Coronary artery (tissue), 2 donors: Measurements from ENCODE around the gene ITFG2.
"Not testable (repeated sequence)": the region's sequence is repeated elsewhere in the genome, so short reads cannot be mapped to it uniquely, and the experiment has no call there.

Experiments used
- DNase-seq: peaks from one replicate; pipeline ENCODE4 v3.0.0-alpha.2; 2017; ENCODE audit warnings: low spot score
- H3K27ac ChIP-seq, 2 donors: fragments of 200-600 bp; sonication (generic); one replicate each; pipeline ENCODE4 v1.5.1; 2016 to 2019
- H3K4me3 ChIP-seq: fragments of 200-600 bp; sonication (generic); 2 replicates; pipeline ENCODE4 v1.5.1; 2016; ENCODE audit warnings: mild to moderate bottlenecking, moderate library complexity
- CTCF ChIP-seq: fragments of 200-600 bp; sonication (generic); IDR thresholded peaks from one replicate; pipeline ENCODE4 v1.5.1; 2019; ENCODE audit warnings: antibody characterized with exemption

ITFG2 gene

GRCh38 chr12:2862876-2863275, 50.4 kb downstream of the ITFG2 start:
- no peak for TF ChIP-seq CTCF
- Histone ChIP-seq H3K4me3 (no peak overlapping the region), H3K27ac (no peak overlapping the region)
- DNase-seq, result no peak

- DNase-seq, H3K4me3 ChIP-seq, H3K27ac ChIP-seq: not testable (repeated sequence)
These were observed 50.9 kb downstream of the ITFG2 start for GRCh38 chr12:2863402-2863801.

- DNase-seq, result no peak
- TF ChIP-seq CTCF, result no peak
- no peak overlapping the region for H3K4me3 ChIP-seq
- no peak overlapping the region for H3K27ac ChIP-seq
These were observed 51.7 kb downstream of the ITFG2 start for GRCh38 chr12:2864198-2864597.

- not testable (repeated sequence) for H3K4me3 ChIP-seq, H3K27ac ChIP-seq, DNase-seq
These were observed 56.6 kb downstream of the ITFG2 start for GRCh38 chr12:2868986-2869632.
